GM23338 (cell line): ENCODE results near the gene TRH. TPM values are rescaled to one million over a fixed set of nuclear protein-coding genes. Genes with fewer than 3 reads are reported as not detected.
A peak's percentile ranks its signal among the peaks of the same experiment; 100 is the strongest.
"Not testable (repeated sequence)": the region's sequence is repeated elsewhere in the genome, so short reads cannot be mapped to it uniquely, and the experiment has no call there.

ENCODE experiments used
- ATAC-seq: fragments of 200-7000 bp; cut with Tn5 transposase; 3 replicates; pipeline ENCODE4 v1.9.1; 2020
- DNase-seq: peaks from one replicate; pipeline ENCODE4 v3.0.0-alpha.2; 2015; ENCODE audit warnings: low spot score
- H2AFZ ChIP-seq: fragments of 200-600 bp; sonication (generic); 2 replicates; pipeline ENCODE4 v1.8.0; 2016; ENCODE audit warnings: antibody characterized with exemption, mild to moderate bottlenecking, moderate library complexity
- H3F3A ChIP-seq: fragments of 200-600 bp; sonication (generic); replicated peaks from 2 replicates; pipeline ENCODE4 v1.8.0; 2017; ENCODE audit warnings: antibody characterized with exemption, mixed run types, low read depth
- H3K27ac ChIP-seq: fragments of 200-600 bp; sonication (generic); 2 replicates; pipeline ENCODE4 v1.6.1; 2016; ENCODE audit warnings: low read depth
- H3K27me3 ChIP-seq: fragments of 200-600 bp; sonication (generic); 2 replicates; pipeline ENCODE4 v1.8.0; 2016; ENCODE audit warnings: mild to moderate bottlenecking, mixed run types, moderate library complexity; ENCODE audit not compliant: insufficient read depth
- H3K36me3 ChIP-seq: fragments of 200-600 bp; sonication (generic); 2 replicates; pipeline ENCODE4 v1.8.0; 2016; ENCODE audit warnings: mild to moderate bottlenecking; ENCODE audit not compliant: insufficient read depth
- H3K4me1 ChIP-seq: fragments of 200-600 bp; sonication (generic); 2 replicates; pipeline ENCODE4 v1.8.0; 2016; ENCODE audit warnings: mild to moderate bottlenecking, moderate library complexity; ENCODE audit not compliant: insufficient read depth
- H3K4me2 ChIP-seq: fragments of 200-600 bp; sonication (generic); 2 replicates; pipeline ENCODE4 v1.7.1; 2017; ENCODE audit warnings: mixed run types
- H3K4me3 ChIP-seq: fragments of 200-600 bp; sonication (generic); 2 replicates; pipeline ENCODE4 v1.6.1; 2016; ENCODE audit warnings: mixed run types
- H3K79me2 ChIP-seq: fragments of 200-600 bp; sonication (generic); replicated peaks from 2 replicates; pipeline ENCODE4 v1.8.0; 2017; ENCODE audit warnings: mild to moderate bottlenecking; ENCODE audit not compliant: insufficient read depth
- H3K9me2 ChIP-seq: fragments of 200-600 bp; sonication (generic); 2 replicates; pipeline ENCODE4 v1.8.0; 2017; ENCODE audit not compliant: insufficient read depth
- H4K20me1 ChIP-seq: fragments of 200-600 bp; sonication (generic); replicated peaks from 2 replicates; pipeline ENCODE4 v1.8.0; 2017; ENCODE audit warnings: mild to moderate bottlenecking; ENCODE audit not compliant: insufficient read depth
- H3K27ac Mint-ChIP-seq: 2 replicates; pipeline ENCODE4 v1.8.0; 2020; ENCODE audit warnings: inconsistent platforms, mild to moderate bottlenecking, moderate library complexity, mixed read lengths
- H3K27me3 Mint-ChIP-seq: 3 replicates; pipeline ENCODE4 v1.8.0; 2022; ENCODE audit warnings: low read depth, mild to moderate bottlenecking, moderate library complexity, mixed read lengths, inconsistent platforms; ENCODE audit not compliant: insufficient read depth, poor library complexity
- H3K36me3 Mint-ChIP-seq: 3 replicates; pipeline ENCODE4 v1.8.0; 2021; ENCODE audit warnings: low read depth, mild to moderate bottlenecking, inconsistent platforms, moderate library complexity, mixed read lengths
- H3K4me1 Mint-ChIP-seq: 3 replicates; pipeline ENCODE4 v1.8.0; 2020; ENCODE audit warnings: mild to moderate bottlenecking, inconsistent platforms, mixed read lengths
- H3K4me3 Mint-ChIP-seq: 3 replicates; pipeline ENCODE4 v1.8.0; 2021; ENCODE audit warnings: moderate library complexity, mild to moderate bottlenecking, inconsistent platforms, mixed read lengths
- H3K9me3 Mint-ChIP-seq: 3 replicates; pipeline ENCODE4 v1.8.0; 2020; ENCODE audit warnings: moderate library complexity, mild to moderate bottlenecking, inconsistent platforms, mixed read lengths
- polyA plus RNA-seq: library from polyadenylated mRNA; unstranded; fragments of >200 nt; fragmentation: Nextera tagmentation; extraction: Ambion mirVana; gene quantifications from 2 replicates; pipeline ENCODE4 v1.2.1, GENCODE V29; 2016
- total RNA-seq: library from RNA; depleted of rRNA; stranded (reverse); fragments of >200 nt; shearing (Covaris generic); gene quantifications from 2 replicates; pipeline ENCODE4 v1.2.3, GENCODE V29; 2014; rRNA removed
- TF ChIP-seq, protein P1 (sequence below), 2 experiments: fragments of 200-600 bp in 1 of 2; sonication (generic) in 1 of 2; conservative IDR thresholded peaks; 2 replicates each; pipeline versions ENCODE4 v1.5.1 to v1.6.1; 2016 to 2017; ENCODE audit warnings: antibody characterized with exemption in 2 of 2, low read depth in 2 of 2, mild to moderate bottlenecking in 2 of 2, moderate library complexity in 1 of 2

The TRH gene
- total and polyA plus RNA-seq, 2 experiments from 2014 or later, result 0.28 TPM; not detected in 1

GRCh38 chr3:130026146-130026829 is 51.8 kb downstream of the TRH start:
- H3K27me3 ChIP-seq, ATAC-seq, H3K79me2 ChIP-seq, H3K4me2 ChIP-seq, H3K4me3 Mint-ChIP-seq, H3K9me3 Mint-ChIP-seq, DNase-seq, H3F3A ChIP-seq, H3K27ac Mint-ChIP-seq, H3K4me3 ChIP-seq, H3K27me3 Mint-ChIP-seq, H4K20me1 ChIP-seq, H3K36me3 ChIP-seq, H3K9me2 ChIP-seq, H2AFZ ChIP-seq, H3K4me1 ChIP-seq, H3K4me1 Mint-ChIP-seq, H3K36me3 Mint-ChIP-seq, H3K27ac ChIP-seq: not testable (repeated sequence)
- TF ChIP-seq, protein P1, sequence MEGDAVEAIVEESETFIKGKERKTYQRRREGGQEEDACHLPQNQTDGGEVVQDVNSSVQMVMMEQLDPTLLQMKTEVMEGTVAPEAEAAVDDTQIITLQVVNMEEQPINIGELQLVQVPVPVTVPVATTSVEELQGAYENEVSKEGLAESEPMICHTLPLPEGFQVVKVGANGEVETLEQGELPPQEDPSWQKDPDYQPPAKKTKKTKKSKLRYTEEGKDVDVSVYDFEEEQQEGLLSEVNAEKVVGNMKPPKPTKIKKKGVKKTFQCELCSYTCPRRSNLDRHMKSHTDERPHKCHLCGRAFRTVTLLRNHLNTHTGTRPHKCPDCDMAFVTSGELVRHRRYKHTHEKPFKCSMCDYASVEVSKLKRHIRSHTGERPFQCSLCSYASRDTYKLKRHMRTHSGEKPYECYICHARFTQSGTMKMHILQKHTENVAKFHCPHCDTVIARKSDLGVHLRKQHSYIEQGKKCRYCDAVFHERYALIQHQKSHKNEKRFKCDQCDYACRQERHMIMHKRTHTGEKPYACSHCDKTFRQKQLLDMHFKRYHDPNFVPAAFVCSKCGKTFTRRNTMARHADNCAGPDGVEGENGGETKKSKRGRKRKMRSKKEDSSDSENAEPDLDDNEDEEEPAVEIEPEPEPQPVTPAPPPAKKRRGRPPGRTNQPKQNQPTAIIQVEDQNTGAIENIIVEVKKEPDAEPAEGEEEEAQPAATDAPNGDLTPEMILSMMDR (conservative IDR thresholded peaks at IDR 0.05; ENCODE audit: low read depth in 2 of 2), result peak; percentile 23 to 40; a peak in 3 of 4 replicates

- H3K27ac Mint-ChIP-seq, H3K4me1 Mint-ChIP-seq: not testable (repeated sequence)
Measured at GRCh38 chr3:130027437-130027836, 52.9 kb downstream of the TRH start.

More at GRCh38 chr3:130027437-130027836, 52.9 kb downstream of the TRH start:
- not testable (repeated sequence) for DNase-seq, ATAC-seq, H3K4me1 ChIP-seq, H2AFZ ChIP-seq, H3K9me3 Mint-ChIP-seq, H3K27ac ChIP-seq, H3K4me3 ChIP-seq, H3K27me3 Mint-ChIP-seq, H3K36me3 Mint-ChIP-seq, H3K4me3 Mint-ChIP-seq, H3F3A ChIP-seq, H3K79me2 ChIP-seq, H3K4me2 ChIP-seq, H3K36me3 ChIP-seq, H4K20me1 ChIP-seq, H3K27me3 ChIP-seq, H3K9me2 ChIP-seq

Other genes with a start within 250 kb of the TRH start
- 12.0 and 18.4 TPM in 2 replicates for gene TMCC1, start 81.0 kb upstream of the TRH start, total RNA-seq
- 7.0 and 8.2 TPM in 2 replicates for gene TMCC1, start 81.0 kb upstream of the TRH start, polyA plus RNA-seq
- gene ALG1L2, start 107.1 kb downstream of the TRH start, total RNA-seq, result not detected in 2 replicates
- gene ALG1L2, start 107.1 kb downstream of the TRH start, polyA plus RNA-seq, result 0.80 and 0.87 TPM in 2 replicates